ENCODE measurements around the gene SRC.

SRC gene

DNA sequence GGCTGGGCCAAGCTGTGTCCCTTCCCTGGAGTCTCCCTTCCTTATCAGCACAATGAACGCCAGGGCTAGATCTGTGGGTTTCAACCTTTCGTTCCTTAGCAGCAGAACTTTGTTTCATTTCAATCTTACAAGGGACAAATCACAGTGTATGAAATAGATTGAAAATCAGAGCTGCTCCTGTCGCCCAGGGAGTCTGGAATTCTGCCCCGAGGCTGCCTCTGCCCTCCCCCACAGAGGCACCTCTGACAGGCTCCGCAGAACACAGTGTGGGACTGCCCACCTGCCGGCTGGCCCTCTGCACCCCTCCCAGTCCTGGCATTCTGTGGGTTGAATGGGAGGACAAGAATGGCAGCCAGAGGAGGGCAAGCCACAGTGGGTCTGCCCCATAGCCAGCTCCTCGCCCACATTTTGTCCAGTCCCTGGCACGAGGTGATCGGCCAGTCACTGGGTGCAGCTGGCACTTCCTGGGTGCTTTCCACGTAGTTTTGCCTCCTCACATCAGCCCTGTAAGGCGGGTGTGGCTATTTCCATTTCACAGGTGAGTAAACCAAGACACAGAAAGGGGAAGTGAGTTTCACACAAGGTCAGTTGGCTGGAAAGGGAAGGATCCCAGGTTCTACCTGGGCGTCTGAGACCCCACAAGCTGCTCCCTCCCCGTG is 30.4 kb upstream of the SRC start:
- no peak for DNase-seq

DNA sequence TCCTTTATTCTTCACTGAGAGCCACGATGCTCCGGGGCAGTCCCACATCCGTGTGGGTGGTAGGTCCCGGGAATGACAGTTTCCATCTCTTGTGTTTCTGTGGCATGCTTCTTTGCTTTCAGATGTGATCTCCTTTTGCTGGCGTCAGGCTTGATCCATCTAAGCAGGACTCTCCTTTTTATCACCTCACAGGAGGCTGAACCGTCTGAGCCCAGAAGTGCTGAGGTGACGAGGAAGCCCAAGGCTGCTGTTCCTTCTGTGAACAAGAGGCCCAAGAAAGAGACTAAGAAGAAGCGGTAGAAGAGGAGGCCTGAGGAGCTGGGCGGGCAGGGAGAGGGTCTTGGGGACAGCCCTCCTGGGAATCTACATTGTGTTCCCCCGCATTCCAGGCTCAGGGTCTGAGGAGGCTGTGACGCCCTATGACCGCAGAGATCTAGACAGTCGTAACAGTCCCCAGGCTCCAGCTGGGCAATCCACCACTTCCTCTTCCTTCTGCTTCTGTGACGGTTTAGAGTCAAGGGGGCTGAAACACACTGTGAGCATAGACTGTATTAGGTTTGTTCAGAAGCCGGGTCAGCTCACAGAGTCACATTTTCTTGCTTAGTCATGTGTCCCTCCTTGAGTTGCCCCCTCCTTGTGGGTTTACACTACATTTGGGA is 29.7 kb upstream of the SRC start:
- no peak for DNase-seq

DNA sequence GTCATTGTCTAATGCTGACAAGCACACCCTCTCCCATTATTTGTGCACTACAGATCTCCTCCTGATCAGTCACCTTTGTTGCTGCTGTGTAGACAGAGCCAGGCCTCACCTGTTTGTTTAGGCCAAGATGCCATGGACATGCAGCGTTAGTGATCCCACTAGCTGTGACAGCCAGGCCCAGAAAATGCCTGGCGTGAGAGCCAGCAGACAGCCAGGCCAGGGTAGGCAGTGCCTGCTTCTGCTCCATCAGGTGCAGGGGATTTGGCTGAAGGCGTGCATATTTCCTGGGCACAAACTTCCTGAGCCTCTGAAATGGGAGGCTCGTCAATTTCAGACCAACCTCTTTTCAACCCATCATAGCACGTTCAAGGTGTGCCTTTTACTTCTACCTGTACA is 29.2 kb upstream of the SRC start:
- DNase-seq = no peak

DNA sequence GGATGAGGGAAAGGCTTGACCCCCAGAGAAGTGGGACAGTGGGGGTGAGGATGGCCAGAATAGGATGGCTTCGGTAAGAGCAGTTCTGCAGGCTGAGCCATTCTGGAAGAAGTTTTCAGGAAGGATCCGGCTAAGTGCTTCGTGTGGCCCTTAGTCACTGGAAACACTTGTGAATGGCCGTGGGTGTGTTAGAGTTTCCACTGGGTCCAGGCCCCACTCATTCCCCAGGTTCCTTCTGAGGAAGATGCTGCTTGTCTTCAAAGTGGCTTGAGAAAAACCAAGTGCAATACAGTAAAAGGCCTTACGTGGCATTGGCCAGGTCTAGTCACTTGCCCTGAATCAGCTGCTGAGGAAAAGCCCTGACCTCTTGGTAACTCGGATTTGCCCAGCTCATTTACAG is 28.6 kb upstream of the SRC start:
- DNase-seq = no peak

DNA sequence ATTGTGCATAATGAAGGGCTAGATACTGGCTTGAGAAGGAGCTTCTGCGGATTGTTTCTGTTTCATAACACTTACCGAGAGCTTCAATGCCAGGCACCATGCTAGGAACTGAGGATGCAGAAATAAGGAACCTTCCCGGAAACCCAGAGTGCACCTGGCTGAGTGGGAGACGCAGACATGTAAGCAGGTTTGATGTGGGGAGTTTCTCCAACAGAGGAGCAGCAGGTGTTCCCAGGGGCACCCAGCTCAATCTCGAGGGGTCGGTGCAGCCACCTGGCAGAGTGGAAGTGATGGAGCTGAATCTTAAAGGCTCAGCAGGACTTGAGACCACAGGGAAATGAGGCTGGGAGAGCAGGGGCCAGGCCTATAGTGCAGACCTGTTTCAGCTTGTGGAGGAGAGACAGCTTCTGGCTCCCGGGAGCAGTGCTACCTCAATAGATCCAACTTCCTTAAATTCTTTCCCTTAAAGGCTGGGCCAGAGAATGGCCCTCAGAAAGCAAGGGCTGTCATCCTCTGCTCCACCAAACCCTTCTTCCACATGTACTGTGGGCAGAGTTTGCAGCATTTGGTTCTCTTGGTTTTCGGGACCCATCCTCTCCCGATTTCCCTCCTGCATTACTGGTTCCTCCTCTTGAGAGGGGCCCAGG is 27.8 kb upstream of the SRC start:
- DNase-seq = no peak

DNA sequence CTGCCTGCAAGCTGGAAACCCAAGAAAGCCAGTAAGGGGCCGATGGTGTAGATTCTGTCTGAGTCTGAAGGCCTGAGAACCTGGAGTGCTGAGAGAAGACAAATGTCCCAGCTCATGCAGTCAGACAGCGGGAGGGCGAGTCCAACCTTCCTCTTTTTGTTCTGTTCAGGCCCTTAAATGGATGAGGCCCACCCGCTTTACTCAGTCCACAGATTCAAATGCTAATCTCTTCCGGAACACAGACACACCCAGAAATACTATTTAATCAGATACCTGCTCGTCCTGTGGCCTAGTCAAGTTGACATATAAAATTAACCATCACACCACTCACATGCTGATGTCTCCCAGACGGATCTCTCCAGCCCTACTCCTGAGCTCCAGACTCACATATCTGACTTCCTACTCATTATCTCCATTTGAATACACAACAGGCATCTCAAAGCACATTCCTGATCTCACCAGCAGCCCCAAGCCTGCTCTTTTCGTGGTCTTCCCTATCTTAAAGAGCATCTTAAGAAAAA is 26.7 kb upstream of the SRC start:
- no peak for DNase-seq

DNA sequence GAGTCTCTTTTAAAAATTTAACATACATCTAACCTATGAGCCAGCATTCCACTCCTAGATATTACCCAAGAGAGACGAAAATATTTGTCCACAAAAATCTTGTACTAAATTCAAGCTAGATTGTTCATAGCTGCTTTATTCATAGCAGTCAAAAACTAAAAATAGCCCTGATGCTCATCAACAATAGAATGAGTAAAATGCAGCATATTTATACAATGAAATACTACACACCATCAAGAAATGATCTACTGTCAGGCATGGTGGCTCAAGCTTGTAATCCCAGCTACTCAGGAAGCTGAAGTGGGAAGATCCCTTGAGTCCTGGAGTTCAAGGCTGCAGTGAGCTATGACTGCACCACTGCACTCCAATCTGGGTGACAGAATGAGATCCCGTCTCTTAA is 22.0 kb upstream of the SRC start:
- no peak for DNase-seq

DNA sequence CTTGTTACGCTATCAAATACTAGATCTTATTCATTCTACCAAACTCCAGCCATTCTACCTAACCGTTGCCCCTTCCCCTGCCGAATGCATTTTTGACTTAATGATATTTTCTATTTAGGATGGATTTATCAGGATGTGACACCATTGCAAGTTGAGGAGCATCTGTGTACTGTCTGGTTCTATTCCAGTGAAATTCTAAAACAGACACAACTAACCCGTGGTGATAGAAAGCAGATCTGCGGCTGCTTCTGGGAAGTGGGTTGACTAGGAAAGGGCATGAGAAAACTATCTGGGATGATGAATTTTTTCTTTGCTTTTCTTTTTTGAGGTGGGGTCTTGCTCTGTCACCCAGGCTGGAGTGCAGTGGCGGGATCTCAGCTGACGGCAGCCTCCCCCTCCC is 20.7 kb upstream of the SRC start:
- no peak for DNase-seq

DNA sequence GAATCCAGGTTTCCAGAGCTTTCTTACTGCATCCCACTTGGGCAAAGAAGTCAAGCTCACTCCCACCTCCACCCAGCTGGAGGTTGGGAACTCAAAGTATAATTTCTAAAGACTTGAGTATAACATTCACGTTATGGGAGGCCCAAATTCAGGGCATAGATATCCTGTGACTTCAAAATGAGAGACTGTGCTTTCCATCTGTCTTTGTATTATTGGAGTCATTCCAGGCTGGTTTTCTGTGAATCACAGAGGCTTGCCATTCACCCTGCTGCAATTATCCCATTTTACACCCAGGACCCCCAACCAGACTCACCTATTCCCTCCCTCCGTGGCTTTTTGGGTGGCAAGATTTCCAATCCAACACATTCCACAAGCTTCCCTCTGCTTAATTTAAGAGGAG is 19.3 kb upstream of the SRC start:
- DNase-seq = no peak

DNA sequence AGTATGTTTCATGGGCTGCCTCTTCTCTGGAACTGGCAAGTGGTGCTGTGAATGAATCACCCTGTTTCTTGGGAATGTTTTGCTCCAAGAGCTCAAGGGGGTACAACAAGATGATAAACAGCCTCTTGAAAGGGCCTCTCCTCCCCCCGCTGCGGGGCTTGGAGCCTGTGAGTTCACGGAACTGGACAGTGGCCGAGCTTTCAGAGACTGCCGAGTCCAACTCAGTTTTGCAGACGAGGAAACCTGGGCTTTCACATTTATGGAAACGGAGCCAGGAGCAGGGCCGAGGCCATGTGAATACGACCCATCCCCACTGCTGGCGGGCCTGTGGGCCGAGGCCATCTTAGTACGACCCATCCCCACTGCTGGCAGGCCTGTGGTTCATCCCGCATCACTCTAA is 18.2 kb upstream of the SRC start:
- DNase-seq = no peak

DNA sequence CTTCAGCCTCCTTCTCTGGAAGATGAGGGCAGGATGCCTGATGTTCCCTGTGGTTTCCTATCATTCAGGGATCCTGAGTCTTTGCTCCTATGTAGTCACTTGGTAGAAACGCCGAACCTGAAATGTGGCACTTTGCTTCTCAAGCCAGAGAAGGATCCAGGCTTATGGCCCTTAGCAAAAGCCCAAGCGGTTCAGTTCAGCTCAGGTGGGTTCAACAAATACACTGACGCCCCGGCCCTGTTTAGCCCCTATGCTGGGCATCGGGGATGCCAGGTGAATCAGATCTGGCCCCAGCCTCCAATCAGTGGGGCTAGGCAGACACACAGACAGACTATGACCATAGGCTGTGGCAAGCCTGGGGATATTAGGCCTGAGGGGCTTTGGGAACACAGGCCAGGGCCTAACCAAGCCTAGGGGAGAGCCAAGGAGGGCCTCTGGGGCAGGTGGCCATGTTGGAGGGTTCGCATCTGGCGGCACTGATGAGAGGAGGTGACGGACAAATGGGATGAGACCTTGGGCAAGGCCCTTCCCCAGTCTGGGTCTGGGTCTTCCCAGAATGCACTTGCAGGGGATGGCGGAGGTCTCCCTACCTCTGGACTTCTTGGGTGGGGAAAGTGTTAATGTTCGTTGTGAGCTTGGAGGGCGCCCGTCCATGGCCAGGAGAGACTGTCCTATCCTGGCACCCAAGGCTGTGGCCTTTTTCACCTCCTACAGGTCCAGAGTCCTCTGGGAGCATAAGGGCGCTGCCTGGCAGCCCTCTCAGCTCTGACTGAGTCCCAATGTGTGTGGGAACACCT is 17.6 kb upstream of the SRC start:
- no peak for DNase-seq

DNA sequence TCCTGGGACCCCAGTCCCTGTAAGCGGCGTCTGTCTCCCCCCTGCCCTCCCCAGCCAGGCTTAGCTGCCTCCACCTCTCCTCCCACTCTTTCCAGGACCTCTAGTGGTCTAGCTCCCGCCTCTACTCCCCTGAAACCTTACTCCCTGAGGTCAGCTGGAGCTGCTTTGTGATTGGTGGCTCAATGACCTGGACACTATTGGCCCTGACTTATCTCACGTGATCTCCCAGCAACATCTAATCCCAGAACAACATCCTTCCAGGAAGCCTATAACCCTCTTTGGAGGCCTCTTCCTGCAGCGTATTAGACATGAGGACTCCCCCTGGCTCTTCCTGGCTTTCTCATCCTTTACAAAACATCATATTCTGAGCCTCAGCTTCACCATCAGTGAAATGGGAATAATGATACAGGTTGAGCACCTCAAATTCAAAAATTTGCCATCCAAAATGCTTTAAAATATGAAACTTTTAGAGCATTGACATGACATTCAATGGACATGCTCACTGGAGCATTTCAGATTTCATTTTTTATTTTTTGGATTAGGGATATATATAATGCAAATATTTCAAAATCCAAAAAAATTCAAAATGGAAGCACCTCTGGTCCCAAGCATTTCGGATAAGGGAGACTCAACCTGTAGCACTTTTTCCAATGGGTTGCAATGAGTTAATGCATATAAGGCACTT is 16.3 kb upstream of the SRC start:
- DNase-seq = no peak

DNA sequence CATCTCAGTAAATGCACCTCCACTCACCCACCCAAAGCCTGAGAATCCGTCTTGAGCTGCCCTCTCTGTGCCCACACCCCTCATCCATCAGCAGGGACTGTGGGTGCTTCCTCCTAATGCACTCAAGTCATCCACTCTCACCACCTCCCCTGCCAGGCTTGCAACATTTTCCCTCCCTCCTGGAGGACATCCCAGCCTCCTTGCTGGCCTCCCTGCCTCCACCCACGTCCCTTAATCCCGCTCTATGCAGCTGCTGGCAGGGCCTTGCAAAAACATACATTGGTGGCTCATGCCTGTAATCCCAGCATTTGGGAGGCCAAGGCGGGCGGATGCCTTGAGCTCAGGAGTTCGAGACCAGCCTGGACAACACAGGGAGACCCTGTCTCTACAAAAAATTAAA is 15.6 kb upstream of the SRC start:
- DNase-seq = no peak

DNA sequence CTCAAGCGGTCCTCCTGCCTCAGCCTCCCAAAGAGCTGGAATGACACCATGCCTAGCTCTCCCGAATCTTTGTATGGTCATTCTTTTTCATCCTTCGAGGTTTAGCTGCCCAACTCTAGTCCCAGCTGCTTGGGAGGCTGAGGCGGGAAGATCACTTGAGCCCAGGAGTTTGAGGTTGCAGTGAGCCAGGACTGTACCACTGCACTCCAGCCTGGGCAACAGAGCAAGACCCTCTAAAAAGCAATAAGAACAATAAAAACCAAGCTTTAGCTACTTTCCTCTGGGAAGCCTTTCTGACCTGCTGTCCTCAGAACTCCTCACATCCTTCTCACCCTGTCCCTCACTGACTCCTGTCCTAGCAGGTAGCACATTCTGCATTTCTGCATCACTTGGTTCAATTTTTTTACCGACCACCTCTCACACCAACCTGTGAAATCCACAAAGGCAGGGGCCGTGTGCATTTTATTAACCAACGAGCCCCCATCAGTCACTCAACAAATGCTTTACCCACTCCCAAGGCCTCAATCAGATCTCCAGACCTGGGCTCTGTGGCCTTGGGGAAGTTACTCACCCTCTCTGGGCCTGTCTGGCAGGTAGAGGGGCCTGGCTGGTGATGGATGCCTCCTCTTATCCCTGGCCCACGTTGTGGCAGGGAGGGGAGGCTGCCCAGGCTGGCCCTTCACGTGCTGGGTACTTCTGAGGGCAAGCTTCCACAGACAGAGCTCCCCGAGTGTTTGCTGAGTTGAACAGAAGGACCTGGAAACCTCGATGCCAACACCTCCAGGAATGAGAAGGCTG is 14.7 kb upstream of the SRC start:
- DNase-seq = no peak

DNA sequence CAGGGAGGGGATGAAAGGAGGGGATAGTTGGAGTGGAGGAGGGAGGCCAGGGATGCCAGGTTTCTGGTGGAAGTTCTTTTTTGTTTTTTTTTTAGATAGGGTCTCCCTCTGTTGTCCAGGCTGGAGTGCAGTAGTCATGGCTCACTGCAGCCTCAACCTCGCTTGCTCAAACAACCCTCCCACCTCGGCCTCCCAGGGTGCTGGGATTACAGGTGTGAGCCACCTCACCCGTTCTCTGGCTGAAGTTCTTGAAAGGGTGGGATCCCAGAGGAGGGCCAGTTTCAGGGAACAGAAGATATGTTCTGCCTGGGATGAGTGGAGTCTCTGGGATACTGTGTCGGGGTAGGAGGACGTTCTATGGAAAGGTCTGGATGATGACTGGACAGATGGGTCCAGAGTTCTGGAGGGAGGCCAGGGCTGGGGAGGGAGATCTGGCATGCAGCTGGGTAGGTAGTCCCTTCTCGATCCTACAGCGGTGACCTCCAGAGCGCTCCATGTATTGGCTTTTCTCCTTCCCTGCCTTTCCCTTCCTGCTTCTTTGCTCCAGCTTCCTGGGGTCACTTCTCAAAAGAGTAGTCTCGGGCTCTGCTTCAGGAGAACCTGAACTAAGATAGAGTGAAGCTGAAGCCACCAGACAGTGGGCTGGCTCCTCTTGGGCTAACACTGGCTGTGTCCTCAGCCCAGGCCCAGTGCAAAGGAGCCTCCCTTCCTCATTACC is 12.7 kb upstream of the SRC start:
- DNase-seq = no peak

DNA sequence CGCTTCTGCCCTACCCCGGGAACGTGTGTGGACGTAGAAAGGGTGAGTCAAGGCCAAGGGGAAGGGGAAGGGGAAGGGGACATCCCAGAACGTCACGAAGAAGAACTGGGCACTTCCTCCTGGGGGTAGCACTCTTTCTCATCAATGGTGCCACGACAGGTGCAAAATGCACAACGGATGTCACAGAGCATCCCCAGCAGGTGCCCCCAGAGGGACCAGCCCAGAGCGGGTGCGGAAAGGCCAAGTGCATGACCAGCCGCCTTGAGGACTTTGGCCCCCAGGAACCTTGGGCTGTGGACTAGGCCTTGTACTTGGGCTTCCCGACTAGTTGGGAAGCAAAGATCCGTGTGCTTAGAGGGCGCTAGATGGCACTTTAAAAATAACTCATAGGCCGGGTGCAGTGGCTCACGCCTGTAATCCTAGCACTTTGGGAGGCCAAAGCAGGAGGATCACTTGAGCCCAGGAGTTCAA is 12.1 kb upstream of the SRC start:
- no peak for DNase-seq

DNA sequence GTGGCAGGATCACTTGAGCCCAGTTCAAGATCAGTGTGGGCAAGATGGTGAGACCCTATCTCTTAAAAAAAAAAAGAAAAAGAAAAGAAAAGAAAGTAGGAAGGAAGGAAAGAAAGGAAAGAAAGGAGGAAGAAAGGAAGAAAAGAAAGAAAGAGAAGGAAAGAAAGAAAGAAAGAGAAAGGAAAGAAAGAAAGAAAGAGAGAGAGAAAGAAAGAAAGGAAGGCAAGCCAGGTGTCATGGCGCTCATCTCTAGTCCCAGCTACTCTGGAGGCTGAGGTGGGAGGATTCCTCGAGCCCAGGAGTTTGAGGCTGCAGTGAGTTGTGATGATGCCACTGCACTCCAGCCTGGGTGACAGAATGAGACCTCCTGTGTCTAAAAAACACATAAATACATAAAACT is 11.5 kb upstream of the SRC start:
- no peak for DNase-seq

DNA sequence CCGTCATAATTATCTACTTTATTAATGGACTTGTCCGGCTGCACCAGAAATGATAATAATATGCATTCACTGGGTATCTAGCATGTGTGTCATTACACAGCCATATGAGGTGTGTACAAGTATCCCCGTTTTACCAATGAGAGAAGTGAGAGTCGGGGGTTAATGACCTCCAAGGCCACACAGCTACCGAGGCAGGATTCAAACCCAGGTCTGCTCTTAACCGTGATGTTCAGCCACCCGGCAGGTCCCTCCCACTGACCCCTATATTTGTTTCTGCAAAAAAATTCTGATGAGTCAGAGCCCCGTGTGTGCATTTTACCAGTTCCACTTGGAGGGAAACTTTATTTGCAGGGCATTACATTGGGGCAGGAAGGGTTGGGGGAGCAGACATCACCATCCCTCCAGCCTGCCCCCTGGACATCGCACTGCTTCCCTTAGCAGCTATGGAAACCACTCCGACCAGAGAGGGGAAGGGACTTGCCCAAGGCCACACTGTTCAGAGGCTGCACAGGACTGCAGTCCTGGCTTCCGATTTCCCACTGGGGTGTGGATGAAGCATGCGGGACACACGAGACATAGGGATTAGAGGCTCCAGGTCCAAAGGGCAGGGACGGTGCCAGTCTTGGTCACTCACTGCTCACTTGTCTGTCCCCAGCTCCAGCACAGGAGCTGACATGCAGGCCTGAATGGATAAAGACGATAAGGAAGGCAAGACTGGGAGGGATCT is 10.1 kb upstream of the SRC start:
- DNase-seq = no peak

DNA sequence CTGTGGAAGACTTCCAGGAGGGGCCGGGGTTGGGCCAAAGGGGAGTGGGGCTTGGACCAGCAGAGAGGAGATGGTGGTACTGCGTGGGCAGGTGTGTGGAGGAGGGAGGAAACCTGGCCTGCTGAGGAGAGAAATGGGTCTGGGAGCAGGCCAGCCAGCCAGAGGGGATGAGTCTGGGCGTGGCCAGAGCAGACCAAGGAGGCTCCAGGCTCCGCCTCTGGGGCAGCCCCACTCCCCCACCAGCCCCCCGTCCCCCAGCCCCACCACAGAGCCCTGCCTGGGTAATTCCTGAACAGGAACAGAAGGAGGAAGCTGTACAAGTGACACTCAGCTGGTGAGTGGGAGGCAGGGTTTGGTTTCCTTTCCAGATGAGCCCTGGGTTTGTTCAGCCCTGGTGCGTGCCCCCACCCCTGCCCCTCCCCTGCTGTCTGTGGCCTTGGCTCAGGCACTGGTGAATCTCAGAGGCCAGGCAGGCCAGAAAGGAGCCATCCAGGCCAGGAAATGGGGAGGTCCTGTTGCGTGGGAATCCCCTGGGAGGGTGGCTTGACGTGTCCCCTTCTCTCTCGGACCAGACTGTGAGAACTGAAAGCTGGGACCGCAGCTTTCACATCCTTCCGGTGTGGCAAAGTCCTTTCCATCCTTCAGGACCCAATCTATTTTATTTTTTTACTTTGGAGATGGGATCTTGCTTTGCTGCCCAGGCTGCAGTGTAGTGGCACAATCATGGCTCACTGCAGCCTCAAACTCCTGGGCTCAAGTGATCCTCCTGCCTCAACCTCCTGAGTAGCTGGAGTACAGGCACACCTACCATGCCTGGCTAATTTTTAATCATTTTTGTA is 9.4 kb upstream of the SRC start:
- no peak for DNase-seq

Measured in SHP77 (cell line).